Stimulated activated CD4-positive, alpha-beta T cell treated with anti-CD3 and anti-CD28 coated beads, TNF-alpha, amount 100 ng/mL, for 48 hours (primary cell): Measurements from ENCODE around the gene UNC50.
"Not testable (repeated sequence)": the region's sequence is repeated elsewhere in the genome, so short reads cannot be mapped to it uniquely, and the experiment has no call there.

ENCODE experiments used
- DNase-seq, 3 donors: peaks; one replicate each; pipeline ENCODE4 v3.0.0-alpha.2; 2020; ENCODE audit warnings: low read depth in 3 of 3

UNC50 gene

DNA sequence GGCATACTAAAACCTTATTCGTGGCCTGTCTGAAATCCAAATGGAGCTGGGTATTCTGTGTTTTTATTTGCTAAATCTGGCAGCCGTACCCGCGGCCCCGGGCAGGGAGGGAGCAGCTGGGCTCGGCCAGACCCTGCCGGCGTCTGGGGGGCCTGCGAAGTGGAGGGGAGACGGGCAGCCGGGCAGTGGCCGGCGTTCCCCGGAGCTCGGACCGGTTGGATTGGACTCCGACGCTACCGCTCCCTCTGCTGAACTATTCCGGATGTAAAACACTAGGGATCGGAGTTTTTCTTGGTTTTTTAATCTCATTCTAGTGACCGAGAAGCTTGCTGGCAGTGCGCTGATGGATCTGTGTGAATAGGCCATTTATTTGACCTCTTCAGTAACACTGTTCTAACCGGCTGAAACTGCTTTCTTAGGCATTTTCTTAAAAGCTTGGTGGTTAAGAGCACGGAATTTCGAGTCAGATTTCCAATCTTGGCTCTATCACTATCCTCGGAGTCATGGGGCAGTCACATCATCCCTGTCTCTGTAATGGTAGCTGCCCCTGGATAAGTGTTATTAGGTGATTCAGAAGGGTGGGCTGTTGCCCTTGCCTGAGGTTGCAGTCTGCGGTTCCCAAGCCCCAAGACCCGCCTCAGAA, 694 bp downstream of the UNC50 start:
- DNase-seq: no peak

DNA sequence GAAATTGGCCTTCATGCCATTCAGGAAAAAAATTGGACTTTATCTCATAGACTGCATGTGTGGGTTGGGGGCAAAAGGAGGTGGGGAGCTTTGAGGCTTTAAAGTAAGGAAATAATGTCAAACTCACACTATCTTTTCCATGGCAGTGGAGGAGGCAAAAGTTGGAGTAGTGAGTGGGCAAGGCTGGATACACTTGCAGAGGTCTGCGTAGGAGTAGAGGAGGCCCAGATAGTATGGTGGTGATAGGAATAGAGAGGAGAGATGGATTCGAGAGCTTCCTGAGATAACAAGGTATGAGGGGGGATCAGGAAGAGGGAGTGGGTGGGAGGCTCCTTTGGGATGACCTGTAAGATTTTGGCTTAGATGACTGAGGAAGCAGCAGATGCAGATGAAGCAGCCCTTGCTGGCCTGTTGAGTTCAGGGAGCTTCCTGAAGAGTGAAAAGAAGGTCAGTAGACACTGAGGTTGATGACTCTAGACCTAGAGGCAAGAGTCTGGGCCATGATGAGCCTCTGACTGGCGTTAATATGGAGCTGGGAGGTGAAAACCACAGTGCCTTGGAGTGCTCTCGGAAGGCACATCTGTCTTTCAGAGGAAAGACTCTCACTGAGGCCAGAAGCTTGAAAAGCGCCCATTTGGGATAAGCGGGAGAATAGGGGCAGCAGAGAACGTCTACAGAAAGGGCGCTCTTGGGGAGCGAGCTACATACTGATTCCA, 5.8 kb downstream of the UNC50 start:
- DNase-seq: no peak

DNA sequence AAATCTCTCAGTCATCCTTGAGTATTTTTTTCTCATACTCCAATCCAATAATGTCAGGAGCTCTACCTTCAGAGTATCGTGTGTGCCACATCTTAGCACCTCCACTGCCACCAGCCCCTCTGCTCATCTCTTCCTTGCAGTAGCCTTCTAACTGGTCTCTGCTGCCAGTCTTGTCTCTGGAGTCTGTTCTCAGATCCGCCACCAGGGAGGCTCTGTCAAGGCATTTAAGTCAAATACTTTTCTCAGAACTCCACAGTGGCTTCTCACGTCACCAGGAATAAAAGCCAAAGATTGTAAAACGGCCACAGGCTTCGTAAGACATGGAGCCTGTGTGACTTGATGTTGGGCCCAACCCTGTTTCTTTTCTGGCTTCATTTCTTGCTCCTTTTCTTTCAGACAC, 7.1 kb downstream of the UNC50 start:
- no peak for DNase-seq

DNA sequence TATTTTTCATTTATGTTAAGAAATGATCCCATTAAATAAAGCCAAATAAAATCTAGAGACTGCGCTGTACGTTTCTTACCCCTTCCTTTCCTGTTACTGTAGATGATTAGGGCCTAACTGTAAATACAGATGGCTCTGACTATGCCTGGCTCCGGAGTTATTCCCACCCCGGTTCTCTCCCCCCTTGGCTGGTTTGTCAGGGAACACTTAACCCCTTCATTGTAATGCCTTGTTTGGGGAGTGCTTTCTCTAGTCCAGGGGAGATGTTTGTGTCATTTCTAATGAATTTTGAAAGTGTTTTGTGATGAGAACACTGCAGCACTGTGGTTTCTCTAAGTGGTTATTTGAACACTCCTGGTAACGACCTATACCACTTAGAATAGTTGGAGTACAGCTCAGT, 8.8 kb downstream of the UNC50 start:
- no peak for DNase-seq

DNA sequence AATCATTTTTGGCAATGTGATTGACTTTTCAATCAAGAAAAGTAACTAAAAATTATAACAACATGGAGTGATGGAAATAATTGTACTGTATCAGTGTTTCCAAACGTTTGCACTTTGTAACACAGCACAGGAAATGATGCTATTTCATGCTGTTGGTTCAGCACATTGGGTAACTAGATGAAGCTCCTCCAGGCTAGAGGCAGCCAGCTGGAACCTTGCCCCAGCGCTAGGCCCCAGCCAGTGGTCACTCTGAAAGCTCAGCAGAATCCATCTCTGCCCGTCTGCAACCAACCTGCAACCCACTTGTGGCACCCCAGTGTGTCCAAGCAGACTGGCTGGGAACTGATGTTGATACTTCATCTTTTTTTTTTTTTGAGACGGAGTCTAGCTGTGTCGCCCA, 15.3 kb downstream of the UNC50 start:
- DNase-seq: no peak

DNA sequence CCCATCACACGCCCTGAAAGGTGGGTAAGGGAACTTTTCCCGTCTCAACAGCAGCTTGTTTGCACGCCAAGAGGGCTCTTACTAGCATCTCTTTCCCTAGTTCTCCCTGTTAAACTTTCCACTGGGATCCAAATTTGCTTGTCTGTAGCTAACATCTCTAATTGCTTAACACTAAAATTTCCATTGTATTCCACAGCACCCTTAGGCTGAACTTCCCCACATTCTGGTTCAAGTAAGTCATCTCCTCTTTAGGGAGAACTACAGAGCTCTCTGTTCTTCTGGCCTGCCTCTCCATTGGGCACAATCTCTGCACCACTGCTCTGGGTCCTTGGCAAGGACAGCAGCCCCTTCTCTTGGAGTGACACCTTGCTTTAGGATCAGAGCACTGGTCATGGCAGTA, 24.0 kb downstream of the UNC50 start:
- no peak for DNase-seq

DNA sequence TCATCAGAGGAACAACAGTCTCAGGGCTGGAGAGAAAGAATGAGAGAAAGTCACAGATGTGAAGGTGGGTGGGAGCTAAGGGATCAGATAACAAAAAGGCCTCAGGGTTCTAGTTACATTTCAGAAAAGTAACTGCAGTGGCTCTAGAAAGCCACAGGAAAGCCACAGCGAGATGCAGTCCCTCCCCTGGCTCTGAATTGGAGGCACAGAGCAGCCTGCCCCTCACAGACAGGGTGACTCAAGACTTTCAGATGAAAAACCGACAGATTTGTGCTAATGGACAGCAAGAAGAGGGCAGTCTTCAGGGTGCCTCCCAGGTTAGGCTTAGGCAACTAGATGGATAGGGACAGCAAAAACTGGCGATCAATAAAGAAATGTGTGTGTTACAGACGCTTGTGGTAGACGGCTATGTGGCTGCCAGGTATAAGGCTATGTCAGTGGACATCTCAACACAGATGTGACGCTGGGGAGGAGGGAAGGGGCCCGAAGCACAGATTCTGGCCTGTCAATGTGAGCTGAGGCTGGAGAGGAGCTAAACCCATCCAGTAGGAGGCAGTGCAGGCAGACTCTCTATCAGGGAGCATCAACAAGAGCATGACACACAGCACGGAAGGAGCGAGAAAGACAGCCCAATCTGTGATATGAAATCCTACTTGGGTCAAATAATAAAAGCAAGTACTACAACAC, 26.2 kb downstream of the UNC50 start:
- DNase-seq: peak in 2 of 3 donors; percentile 39 to 53

DNA sequence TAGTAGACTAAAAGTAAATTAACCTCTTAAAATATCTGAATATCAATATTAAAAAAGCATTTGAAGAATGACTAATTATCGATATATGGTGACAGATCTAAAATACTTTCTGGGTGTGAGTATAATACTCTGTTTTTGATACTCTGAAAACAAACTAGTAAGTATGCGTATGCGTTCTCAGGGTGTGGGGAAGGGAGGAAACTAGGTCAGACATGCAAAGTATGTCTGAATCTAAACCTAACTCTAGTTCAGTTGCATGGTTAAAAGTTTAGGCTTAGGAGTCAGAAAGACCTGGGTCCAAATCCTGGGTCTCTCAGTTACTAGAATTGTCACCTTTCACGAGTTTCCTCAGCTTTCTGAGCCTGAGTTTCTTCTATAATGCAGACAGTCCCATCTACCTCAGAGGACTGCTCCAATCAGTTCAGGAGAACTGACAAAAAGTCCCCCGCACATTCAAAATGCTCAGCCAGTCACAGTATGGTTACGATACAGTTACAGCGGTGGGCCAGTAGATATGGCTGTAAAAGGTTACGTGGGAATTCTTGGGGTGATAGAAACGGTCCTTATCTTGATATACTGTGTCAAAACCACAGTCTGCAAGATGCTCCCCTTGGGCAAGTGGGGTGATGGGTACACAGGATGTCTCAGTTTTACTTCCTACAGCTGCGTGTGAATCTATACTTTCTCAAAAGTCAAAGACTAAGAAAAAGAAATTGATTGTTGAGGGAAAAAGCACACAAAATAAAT, 29.2 kb downstream of the UNC50 start:
- DNase-seq: peak in 2 of 3 donors; percentile 22 to 35

DNA sequence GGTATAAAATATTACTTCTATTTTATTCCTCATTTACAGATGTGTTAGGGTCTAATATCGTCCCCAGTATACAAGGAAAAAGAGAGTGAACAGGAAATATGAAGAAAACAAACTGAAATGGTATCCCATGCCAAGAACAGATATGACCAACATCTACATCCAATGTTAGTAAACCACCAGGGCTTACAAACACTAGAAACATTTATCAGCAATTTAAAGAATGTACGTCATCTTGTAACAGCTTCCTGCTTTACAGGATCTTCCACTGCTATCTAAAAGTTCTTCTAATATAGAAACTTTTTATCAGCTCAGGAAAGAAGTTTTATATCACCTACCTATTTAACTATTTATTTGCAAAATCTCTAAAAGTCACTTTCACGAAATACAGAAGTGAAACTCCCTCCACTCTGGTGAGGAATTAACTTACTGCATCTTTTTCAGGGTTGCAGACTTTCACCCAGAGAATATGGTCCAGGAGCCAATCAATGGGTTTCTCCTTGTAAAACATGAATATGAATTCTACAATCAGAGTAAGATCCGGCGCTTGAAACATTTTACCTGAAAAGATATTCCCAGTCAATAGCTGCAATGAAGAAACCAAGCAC, 35.2 kb downstream of the UNC50 start:
- no peak for DNase-seq

DNA sequence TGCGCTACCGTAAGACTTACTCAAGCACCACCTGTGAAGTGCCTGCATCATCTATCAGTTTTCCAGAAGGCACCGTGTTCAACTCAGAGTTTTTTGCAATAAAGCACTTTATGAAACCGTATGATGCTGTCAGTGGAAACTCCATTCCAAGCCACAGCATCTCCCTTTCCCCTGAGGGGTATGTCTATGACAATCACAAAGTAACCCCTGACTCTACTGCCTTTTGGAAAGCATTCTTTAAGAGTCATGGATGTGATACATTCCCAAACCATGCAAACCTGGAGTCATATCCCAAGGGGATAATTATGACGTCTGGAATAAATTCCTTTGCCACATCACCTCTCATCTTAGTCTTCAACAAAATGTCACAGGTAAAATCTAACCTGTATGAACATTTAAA, 39.2 kb downstream of the UNC50 start:
- no peak for DNase-seq

DNA sequence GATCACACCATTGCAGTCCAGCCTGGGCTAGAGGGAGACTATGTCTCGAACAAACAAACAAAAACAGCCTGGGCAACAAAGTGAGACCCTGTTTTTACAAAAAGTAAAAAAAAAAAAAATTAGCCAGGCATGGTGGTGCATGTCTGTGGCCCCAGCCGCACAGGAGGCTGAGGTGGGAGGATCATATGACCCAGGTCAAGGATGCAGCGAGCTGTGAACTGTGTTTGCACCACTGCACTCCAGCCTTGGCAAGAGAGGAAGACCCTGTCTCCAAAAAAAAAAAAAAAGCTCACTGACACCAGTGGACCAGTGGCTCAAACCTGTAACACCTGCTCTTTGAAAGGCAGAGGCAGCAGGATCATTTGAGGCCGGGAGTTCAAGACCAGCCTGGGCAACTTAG, 40.1 kb downstream of the UNC50 start:
- no peak for DNase-seq

DNA sequence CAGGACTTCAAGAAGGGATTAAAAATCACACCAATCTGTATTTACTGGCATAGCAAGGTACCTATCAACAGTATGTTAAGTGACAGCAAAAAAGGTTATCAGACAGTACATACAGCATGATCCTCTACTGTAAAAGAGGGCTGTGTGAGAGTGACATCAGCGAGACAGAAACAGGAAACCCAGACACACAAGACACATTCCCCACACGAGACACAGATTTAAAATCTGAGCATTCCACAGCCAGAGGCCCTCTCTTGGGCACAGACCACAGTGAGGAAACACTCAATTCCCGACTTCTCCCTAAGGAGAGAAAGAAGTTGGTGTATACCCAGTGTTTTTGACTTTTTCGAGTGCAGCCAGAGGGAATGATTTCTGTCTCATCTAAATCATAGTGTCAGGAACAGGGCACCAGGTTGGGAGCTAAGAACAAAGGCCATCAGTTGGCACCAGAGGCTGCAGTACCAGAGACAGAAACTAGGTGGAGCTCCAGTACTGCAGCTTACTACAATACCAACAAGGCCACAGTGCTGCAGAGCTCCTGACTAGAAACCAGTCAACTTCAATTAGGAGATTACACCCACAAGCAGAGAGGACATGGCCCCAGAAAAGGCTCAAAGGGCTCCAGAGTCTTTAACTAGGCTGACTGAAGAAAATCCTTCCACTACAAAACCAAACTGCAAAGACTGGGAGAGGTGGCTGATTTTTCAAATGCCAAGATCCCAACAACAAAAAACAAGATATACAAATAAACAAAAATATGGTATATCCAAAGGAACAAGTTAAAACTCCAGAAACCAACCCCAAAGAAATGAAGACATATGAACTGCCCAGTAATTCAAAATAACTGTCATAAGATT, 41.0 kb downstream of the UNC50 start:
- peak; percentile 62 to 74 (median 64) for DNase-seq

DNA sequence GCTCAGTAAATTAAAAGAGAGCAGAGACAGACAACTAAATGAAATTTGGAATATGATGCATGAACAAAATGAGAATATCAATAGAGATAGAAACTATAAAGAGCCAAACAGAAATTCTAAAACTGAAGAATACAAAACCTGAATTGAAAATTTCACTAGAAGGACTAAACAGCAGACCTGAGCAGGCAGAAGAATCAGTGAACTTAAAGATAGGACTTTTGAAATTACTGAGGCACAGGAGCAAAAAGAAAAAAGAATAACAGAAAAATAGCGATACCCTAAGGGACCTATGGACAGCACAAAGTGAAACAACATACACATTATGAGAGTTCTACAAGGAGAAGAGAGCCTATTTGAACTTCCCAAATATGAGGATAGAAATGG, 41.6 kb downstream of the UNC50 start:
- no peak for DNase-seq

DNA sequence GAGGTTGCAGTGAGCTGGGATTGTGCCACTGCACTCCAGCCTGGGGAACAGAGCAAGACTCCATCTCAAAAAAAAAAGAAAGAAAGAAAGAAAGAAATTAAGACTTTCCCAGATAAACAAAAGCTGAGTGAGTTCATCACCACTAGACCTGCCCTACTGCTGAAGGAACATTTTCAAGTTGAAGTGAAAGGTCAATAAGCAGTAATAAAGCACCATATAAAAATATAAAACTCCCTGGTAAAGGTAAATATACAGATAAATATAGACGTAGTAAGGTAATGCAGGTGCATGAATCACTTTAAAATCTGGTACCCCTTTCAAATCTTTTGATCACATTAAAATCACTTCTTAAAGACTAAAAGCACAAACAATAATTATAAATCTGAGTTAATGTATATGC, 42.6 kb downstream of the UNC50 start:
- no peak for DNase-seq

DNA sequence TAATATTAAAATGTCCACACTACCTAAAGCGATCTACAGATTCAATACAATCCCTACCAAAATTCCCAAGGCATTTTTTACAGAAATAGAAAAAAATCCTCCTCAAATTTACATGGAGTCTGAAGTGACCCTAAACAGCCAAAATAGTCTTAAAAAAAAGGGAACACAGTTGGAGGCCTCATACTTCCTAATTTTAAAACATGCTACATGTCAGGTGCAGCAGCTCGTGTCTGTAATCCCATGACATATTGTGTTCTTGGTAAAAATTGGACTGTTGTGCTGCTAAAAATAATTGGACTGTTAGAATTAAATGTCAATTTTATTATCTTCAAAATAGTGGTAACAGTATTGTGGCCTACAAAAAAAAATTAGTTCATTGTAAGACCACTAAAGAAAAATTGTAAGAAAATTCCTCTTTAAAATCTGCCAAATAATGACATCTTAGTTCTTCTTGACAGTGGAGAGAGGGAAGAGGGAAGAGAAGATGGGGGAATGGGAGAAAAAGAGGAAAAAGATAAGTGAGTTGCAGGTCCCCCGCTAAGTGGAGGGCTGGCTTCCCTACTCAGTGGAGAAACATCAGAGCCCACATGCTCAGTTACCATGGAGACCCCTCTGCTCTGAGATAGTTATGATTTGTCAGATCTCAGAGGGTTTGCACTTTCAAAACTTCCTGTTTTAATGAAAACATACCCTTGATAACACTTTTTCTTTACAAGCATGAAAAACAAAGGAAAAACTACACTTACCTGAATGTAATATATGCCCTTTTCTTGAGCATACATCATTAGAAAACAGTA, 46.5 kb downstream of the UNC50 start:
- DNase-seq: no peak

DNA sequence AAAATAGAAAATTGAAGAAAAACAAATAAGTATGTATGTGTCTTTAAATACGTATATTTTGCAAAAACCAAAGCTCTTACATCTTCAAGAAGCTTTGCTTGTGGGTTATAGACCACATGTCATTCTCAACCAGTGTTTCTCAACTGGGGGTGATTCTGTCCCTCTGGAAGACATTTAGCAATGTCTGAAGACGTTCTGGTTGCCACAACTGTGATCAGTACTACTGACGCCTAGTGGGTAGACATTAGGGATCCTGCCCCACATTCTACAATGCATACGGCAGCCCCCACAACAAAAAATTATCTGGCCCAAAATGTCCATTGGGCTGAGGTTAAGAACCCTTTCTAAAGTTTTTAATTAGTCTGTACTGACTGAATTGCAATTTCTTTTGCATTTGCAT, 48.4 kb downstream of the UNC50 start:
- DNase-seq: no peak

DNA sequence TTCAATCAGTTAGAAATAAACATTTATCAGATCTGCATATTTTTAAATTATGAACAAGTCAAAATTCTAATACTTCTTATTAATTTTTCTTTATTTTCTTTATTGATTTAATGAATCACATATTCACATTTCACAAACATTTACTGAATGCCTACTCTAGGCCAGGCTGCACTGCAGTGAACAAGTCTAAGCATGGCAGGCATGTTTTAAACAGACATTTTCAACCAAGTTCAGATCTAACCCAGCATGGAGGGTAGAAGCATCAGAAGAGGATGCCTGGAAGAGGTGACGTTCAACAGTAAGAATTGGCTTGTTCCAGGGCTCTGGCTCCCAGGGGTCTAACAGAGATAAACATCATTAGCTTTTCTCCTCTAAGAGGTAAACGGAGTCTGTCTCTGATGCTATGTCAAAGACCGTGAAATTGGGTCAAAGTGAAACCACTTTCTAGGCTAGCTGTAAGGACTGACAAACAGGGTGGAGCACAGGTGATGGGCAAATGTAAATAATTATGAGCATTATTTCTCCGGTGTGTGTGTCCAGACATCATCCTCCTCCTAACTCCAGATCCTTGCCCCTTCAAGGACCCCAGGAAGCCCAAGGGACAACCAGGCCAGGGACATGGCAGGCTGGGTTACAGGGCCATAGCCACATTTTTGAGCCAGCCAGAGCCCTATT, 50.6 kb downstream of the UNC50 start:
- DNase-seq: no peak

DNA sequence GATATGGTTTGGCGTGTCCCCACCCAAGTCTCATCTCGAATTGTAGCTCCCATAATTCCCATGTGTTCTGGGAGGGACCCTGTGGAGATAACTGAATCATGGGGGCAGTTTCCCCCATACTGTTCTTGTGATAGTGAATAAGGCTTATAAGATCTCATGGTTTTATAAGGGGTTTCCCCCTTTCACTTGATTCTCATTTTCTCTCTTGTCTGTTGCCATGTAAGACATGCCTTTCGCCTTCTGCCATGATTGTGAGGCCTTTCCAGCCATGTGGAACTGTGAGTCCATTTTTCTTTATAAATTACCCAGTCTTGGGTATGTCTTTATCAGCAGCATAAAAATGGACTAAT, 51.1 kb downstream of the UNC50 start:
- not testable (repeated sequence) for DNase-seq

DNA sequence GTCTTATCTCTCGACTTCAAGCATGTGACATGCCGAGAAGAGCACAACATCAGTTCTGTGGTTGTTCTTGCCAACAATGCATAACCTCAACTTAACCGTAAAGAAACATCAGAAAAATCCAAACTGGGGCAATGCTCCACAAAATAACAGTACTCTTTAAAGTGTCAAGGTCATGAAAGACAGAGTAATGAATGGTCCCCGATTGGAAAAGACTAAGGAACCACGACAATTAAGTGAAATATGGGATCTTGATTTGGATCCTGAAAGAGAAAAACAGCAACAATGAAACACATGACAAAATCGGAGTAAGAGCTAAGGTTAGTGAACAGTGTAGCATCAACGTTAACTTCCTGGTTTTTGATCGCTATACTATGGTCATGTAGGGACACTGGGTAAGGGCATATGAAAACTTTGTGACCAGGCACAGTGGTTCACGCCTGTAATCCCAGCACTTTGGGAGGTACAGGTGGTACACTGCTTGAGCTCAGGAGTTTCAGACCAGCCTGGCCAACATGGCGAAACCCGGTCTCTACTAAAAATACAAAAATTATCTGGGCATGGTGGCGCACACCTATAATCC, 55.2 kb downstream of the UNC50 start:
- no peak for DNase-seq
